Mesodermal cell (in vitro differentiated cells): ENCODE data around the gene RAMP1.

Source experiments
- H3K27ac ChIP-seq: 2 replicates; pipeline ENCODE4 v1.7.0; 2013; ENCODE audit warnings: mild to moderate bottlenecking, low read depth, low read length, moderate library complexity; ENCODE audit not compliant: severe bottlenecking
- H3K36me3 ChIP-seq: 2 replicates; pipeline ENCODE4 v1.7.1; 2013; ENCODE audit warnings: mild to moderate bottlenecking, low read length, moderate library complexity; ENCODE audit not compliant: control insufficient read depth, insufficient read depth
- H3K4me1 ChIP-seq: one replicate; pipeline ENCODE4 v1.7.1; 2013; ENCODE audit warnings: mild to moderate bottlenecking, low read length; ENCODE audit not compliant: insufficient read depth, control insufficient read depth, poor library complexity, severe bottlenecking
- H3K4me3 ChIP-seq: 2 replicates; pipeline ENCODE4 v1.7.0; 2013; ENCODE audit warnings: low read length, control low read depth, mild to moderate bottlenecking; ENCODE audit not compliant: insufficient read depth, poor library complexity, severe bottlenecking; ENCODE audit errors: extremely low read depth
- H3K9me3 ChIP-seq: 2 replicates; pipeline ENCODE4 v1.7.1; 2013; ENCODE audit warnings: mild to moderate bottlenecking, low read length, moderate library complexity; ENCODE audit not compliant: control insufficient read depth
- WGBS, 2 experiments: methylation state at CpG; one replicate each; pipeline ENCODE4 v1.1.5; 2013; ENCODE audit warnings: missing lambda C conversion rate in 2 of 2; ENCODE audit not compliant: insufficient coverage in 2 of 2; 5-methylcytosine and 5-hydroxymethylcytosine counted together

The RAMP1 gene

DNA sequence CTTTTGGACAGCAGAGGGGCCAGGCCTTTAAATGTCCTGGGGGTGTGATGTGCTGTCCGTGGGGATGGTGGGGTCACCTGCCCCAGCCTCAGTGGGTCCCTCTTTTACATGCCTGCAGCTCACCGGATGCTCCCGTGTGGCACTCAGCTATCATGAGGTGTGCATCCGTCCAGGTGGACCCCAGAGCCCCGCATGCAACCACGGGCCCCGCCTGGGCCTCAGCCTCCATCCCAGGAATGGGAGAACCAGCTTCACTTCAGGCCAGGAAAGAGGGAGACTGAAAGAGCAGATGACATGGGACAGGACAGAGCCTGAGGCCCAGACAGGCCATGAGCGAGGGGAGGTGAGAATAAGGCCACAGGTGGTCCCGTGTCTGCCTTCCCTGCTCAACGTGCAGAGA is 37.5 kb downstream of the RAMP1 start:
- Histone ChIP-seq H3K4me3 (no peak overlapping the region), H3K4me1 (peaks cover 20% of the 10 kb centered on the region), H3K9me3 (no peaks in the 10 kb centered on the region), H3K27ac (no peak overlapping the region), H3K36me3 (no peaks in the 10 kb centered on the region)
- 86 to 90% methylated on average over 10 of the region's 10 CpGs for WGBS, 2 experiments

DNA sequence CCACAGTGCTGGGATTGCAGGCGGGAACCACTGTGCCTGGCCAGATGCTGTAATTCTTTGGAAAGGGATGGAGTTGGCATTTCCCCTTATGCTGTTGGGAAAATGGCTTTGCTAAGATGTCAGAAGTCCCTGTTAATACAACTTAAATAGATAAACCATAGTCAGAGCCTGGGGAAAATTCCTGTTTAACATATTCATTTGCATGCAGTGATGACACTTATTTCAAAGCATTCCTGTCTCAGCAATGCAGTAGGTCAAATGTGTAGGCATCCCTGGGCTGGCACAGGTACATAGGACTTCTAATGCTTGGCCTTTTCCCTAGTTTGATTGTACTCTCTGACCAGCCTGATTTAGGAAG is 38.6 kb downstream of the RAMP1 start:
- H3K4me1 ChIP-seq = peaks cover 20% of the 10 kb centered on the region
- WGBS, 2 experiments = no CpG with 5 or more reads among the region's 1 CpG
- H3K4me3 ChIP-seq = no peak overlapping the region
- no peaks in the 10 kb centered on the region for H3K36me3 ChIP-seq
- H3K9me3 ChIP-seq = no peaks in the 10 kb centered on the region
- H3K27ac ChIP-seq = no peak overlapping the region

GRCh38 chr2:237900891-237901831 is 41.7 kb downstream of the RAMP1 start:
- Histone ChIP-seq H3K9me3 (no peaks in the 10 kb centered on the region), H3K36me3 (no peaks in the 10 kb centered on the region), H3K27ac (no peak overlapping the region), H3K4me3 (no peak overlapping the region), H3K4me1 (peaks cover 15% of the 10 kb centered on the region)
- 97% methylated on average over 13 to 14 of the region's 19 CpGs for WGBS, 2 experiments

DNA sequence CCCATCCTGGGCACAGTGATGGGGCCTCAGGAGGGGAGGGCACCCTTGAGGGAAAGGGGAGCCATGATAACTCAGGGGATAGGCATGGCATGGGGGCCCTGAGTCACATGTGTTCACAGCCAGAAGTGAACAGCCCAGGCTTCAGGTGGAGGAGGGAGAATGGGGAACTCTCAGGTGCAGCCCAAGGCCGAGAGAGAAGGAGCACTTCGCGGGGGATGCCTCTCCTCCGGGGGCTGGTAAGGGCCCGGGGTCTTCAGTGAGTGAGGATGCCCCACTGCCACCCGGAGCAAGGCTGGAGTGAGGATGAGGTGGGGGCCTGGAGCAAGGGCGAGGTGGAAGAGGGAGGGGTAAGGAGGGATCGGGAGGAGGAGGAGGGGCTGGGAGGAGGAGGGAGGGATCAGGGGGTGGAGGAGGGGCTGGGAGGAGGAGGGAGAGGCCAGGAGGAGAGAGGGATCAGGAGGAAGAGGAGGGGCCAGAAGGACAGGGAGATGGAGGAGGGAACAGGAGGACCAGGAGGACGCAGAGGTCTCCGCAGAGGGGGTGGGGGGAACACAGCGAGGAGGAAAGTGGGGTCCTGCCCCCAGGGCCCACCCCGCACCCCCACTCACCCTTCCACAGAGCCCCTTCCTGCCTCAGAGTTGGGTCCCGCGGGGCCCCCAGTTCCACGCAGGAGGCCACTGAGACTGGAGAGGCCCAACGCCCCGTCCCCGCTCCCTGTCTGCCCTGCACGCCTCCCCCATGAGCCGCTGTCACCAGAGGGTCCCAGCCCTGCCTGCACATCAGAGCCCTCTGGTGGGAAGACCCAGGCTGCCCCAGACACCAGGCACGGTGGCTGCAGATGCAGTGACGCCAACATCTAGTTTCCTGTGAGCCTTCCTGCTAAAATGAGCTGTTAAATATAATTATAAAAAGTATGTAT is 42.8 kb downstream of the RAMP1 start:
- H3K9me3 ChIP-seq = peaks cover 4% of the 10 kb centered on the region
- H3K27ac ChIP-seq = no peak overlapping the region
- H3K4me3 ChIP-seq = no peak overlapping the region
- H3K36me3 ChIP-seq = no peaks in the 10 kb centered on the region
- 76 to 79% methylated on average over 15 to 17 of the region's 22 CpGs for WGBS, 2 experiments
- H3K4me1 ChIP-seq = peaks cover 5% of the 10 kb centered on the region

DNA sequence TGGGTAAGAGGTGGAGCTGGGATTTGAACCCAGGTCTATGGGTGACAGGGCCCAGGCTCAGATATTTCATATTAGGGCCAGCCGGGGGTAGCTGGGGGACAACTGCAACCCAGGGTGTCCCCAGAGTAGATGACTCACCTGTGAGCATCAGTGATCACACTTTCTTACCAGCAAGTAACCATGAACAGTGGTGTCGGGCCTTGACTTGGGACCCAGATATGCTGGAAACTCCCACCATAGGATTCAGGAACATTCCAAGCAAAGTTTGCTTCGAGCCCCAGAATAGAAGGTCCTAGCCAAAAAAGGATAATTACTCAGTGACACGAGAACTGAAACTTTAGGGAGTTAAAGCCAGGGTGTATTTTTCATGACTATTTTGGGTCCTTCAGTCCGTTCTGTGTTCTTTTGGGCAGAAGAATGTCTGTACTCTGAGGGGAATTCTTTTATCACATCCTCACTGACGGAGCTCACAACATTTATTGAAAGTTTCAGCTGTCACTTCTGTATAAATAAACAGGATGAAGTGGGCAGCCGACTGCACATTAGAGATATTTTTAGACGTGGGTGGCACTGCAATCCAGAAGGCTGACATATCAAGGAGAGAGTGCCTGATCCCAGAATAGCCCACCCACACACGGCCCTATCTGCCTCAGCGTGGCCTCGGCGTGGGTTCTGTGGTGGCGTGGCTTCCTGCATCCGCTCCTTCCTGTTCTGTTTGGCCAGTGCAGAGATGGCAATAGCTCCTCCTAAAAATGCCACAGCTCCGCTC is 45.6 kb downstream of the RAMP1 start:
- peaks cover 12% of the 10 kb centered on the region for H3K9me3 ChIP-seq
- WGBS, 2 experiments = 90 to 94% methylated on average over 13 to 14 of the region's 15 CpGs
- no peaks in the 10 kb centered on the region for H3K4me1 ChIP-seq
- H3K27ac ChIP-seq = no peak overlapping the region
- no peaks in the 10 kb centered on the region for H3K36me3 ChIP-seq
- H3K4me3 ChIP-seq = no peak overlapping the region

GRCh38 chr2:237907144-237907543 is 47.7 kb downstream of the RAMP1 start:
- Histone ChIP-seq H3K9me3 (peaks cover 12% of the 10 kb centered on the region), H3K4me3 (no peak overlapping the region), H3K4me1 (no peaks in the 10 kb centered on the region), H3K27ac (no peak overlapping the region), H3K36me3 (no peaks in the 10 kb centered on the region)
- WGBS, 2 experiments = no CpG with 5 or more reads among the region's 1 CpG

DNA sequence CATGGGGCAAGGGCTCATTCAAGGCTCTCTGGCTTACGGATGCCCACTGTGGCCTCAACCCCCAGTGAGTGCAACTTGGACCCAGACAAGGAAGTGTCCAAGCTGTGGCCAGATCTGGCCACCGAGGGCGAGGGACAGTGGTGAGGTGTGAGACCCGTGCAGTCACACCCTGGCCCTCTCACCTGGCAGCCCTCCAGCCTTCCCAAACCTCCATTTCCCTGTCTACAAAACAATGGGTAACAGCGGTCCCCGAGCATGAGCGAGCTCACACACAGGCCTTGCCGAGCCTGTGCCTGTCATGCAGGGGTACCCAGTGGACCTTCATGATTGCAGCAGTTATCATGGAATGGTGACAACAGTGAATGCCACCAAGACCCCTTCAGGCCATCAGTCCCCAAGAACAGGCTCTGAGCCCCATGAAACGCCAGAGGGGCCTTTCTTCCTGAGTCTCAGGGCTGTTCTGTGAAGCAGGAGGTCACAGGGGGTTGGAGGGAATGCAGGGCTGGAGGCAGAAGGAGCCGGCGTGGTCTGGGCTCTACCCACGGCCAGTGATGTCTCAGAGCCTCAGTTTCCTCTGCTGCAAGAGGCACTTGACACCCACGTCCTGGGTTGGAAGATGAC is 49.8 kb downstream of the RAMP1 start:
- 91 to 94% methylated on average over 11 to 12 of the region's 13 CpGs for WGBS, 2 experiments
- H3K4me3 ChIP-seq = no peak overlapping the region

GRCh38 chr2:237909801-237910475 is 50.5 kb downstream of the RAMP1 start:
- H3K4me3 ChIP-seq = no peak overlapping the region
- H3K9me3 ChIP-seq = peaks cover 12% of the 10 kb centered on the region
- H3K27ac ChIP-seq = no peak overlapping the region
- H3K4me1 ChIP-seq = no peaks in the 10 kb centered on the region
- 87 to 94% methylated on average over 9 to 12 of the region's 14 CpGs for WGBS, 2 experiments
- no peaks in the 10 kb centered on the region for H3K36me3 ChIP-seq

More for the DNA sequence above, 49.8 kb downstream of the RAMP1 start:
- no peak overlapping the region for H3K27ac ChIP-seq
- no peaks in the 10 kb centered on the region for H3K4me1 ChIP-seq
- H3K36me3 ChIP-seq = no peaks in the 10 kb centered on the region
- peaks cover 12% of the 10 kb centered on the region for H3K9me3 ChIP-seq

DNA sequence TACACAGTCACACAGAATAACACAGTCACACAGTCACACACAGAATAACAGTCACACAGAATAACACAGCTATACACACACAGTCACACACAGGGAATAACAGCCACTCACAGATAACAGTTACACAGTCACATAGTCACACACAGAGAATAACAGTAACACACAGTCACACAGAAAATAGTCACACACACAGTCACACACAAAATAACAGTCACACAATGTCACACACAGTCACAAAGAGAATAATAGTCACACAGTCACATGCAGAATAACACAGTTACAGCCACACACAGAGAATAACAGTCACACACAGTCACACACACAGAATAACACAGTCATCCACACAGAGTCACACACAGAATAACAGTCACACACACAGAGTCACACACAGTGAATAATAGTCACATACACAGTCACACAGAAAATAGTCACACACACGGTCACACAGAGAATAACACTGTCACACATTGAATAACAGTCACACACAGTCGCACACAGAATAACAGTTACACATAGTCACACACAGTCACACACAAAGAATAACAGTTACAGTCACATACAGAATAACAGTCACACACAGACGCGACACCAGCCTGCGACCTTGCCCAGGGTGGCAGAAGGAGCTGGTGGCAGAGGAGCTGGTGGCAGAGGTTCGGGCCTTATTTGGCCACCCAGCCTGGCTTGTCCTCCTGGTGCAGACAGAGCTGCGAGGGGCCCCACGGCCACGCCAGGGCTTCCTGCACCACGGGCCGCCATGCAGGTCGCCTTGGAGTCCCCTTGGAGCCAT is 51.3 kb downstream of the RAMP1 start:
- Histone ChIP-seq H3K27ac (no peak overlapping the region), H3K9me3 (peaks cover 12% of the 10 kb centered on the region), H3K4me1 (no peaks in the 10 kb centered on the region), H3K36me3 (no peaks in the 10 kb centered on the region), H3K4me3 (no peak overlapping the region)
- WGBS, 2 experiments = 92 to 96% methylated on average over 5 to 8 of the region's 12 CpGs
